ENCODE results near the gene RMDN3.

Gene RMDN3, protein sequence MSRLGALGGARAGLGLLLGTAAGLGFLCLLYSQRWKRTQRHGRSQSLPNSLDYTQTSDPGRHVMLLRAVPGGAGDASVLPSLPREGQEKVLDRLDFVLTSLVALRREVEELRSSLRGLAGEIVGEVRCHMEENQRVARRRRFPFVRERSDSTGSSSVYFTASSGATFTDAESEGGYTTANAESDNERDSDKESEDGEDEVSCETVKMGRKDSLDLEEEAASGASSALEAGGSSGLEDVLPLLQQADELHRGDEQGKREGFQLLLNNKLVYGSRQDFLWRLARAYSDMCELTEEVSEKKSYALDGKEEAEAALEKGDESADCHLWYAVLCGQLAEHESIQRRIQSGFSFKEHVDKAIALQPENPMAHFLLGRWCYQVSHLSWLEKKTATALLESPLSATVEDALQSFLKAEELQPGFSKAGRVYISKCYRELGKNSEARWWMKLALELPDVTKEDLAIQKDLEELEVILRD

DNA sequence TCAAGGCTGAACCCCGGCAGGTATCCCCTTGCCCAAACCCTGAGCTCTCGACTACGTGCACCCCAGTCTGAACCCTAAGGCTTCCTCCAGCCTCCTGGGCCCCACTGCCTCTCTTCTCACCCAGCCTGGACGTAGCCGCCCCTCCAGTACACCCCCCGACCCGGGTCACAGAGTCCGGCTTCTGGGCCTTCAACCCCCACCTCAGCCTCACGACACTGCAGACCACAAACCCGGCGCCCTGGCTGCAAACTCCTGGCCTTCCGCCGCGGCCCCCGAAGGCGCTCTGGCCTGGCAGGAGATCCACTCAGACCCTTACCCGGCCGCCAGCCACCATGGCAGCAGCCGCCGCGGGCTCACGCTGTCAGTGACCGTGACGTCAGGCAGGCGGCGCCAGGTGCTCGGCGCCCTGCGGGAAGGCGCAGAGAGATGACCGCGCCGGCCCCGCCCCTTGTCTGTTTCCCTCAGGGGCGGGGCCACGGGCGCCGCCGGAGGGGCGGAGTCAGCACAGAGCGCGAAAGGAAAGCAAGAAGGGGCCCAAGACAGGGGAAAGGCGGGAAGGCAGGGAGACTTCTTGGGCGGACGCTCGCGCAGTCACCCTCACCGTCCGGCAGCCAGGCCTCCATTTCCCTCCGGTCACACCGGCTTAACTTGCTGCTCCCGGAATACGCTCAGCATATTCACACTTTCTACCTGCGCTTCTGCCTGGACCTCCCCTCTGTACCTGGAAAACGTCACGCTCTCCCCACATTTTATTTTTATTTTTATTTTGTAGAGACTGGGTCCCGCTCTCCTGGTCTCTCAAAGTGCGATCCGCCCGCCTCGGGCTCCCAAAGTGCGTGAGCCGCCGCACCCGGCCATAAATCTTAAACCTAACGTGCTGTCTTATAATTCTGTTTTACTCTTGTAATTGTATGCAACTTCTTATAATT, at the start of gene RMDN3:
TSS of gene RMDN3 (minus strand) at position 372 of the 929 bp plus-strand sequence. CDS start 471 bp downstream, outside the sequence.
- peaks cover 29% of the 10 kb centered on the region for H3K36me3 ChIP-seq
- TF ChIP-seq, protein P1, sequence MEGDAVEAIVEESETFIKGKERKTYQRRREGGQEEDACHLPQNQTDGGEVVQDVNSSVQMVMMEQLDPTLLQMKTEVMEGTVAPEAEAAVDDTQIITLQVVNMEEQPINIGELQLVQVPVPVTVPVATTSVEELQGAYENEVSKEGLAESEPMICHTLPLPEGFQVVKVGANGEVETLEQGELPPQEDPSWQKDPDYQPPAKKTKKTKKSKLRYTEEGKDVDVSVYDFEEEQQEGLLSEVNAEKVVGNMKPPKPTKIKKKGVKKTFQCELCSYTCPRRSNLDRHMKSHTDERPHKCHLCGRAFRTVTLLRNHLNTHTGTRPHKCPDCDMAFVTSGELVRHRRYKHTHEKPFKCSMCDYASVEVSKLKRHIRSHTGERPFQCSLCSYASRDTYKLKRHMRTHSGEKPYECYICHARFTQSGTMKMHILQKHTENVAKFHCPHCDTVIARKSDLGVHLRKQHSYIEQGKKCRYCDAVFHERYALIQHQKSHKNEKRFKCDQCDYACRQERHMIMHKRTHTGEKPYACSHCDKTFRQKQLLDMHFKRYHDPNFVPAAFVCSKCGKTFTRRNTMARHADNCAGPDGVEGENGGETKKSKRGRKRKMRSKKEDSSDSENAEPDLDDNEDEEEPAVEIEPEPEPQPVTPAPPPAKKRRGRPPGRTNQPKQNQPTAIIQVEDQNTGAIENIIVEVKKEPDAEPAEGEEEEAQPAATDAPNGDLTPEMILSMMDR (IDR thresholded peaks at IDR 0.05; ENCODE audit: low read depth, low read length), result no peak
- peak within 1 kb of the TSS; percentile 91 for H3K4me3 ChIP-seq (ENCODE audit: low read depth, low read length)
- no peaks in the 10 kb centered on the region for H3K27me3 ChIP-seq (ENCODE audit: insufficient read depth, low read depth, severe bottlenecking)
- DNase-seq, result peak; percentile 92
- H3K27ac ChIP-seq, result peak within 1 kb of the TSS; percentile 96
- no peaks in the 10 kb centered on the region for H3K9me3 ChIP-seq (ENCODE audit: severe bottlenecking)

DNA sequence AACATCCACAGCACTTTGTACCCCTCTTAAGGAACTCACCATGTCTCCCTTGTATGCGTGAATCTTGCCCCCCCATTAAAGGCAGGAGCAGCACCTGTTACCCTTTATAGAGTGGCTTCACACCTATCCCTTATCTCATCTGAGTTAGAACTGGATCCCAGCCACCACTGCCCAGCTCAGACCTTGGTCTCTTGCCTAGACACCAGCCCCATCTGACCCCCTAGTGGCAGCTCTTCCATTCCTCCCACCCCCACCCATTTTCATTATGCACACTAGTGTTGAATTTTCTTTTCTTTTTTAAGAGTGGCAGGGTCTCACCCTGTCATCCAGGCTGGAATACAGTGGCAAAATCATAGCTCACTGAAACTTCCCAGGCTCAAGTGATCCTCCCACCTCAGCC, 48.6 kb upstream of the RMDN3 start:
- Histone ChIP-seq H3K4me3 (ENCODE audit: low read depth, low read length) (no peak overlapping the region), H3K36me3 (no peaks in the 10 kb centered on the region; the same call in 1 of the 2 replicates), H3K27me3 (ENCODE audit: insufficient read depth, low read depth, severe bottlenecking) (no peaks in the 10 kb centered on the region), H3K9me3 (ENCODE audit: severe bottlenecking) (no peaks in the 10 kb centered on the region), H3K27ac (no peak overlapping the region)
- no peak for DNase-seq
- TF ChIP-seq, protein P1 (IDR thresholded peaks at IDR 0.05; ENCODE audit: low read depth, low read length), result no peak

DNA sequence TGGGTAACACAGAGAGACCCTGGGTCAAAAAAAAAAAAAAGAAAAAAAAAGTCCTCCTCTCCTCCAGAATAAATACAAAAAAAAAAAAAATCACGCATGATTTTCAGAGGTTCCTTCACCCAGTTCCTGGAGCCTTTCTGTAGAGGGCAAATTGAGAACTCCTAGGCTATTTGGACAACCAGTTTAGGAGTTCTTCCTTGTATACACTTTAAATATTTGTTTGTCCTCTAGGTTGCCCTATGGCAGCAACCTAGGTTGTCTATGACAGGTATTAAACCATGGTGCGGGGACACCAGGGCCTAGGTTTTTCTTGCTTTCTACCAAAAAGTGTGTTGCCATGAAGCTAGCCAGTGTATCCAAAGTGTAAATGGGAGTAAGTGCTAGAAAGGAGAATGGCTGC, 48.0 kb upstream of the RMDN3 start:
- H3K9me3 ChIP-seq (ENCODE audit: severe bottlenecking), result no peaks in the 10 kb centered on the region
- H3K27ac ChIP-seq, result no peak overlapping the region
- H3K4me3 ChIP-seq (ENCODE audit: low read depth, low read length), result no peak overlapping the region
- no peaks in the 10 kb centered on the region for H3K27me3 ChIP-seq (ENCODE audit: insufficient read depth, low read depth, severe bottlenecking)
- DNase-seq, result no peak
- TF ChIP-seq, protein P1 (IDR thresholded peaks at IDR 0.05; ENCODE audit: low read depth, low read length), result no peak
- H3K36me3 ChIP-seq, result no peaks in the 10 kb centered on the region; the same call in 1 of the 2 replicates

DNA sequence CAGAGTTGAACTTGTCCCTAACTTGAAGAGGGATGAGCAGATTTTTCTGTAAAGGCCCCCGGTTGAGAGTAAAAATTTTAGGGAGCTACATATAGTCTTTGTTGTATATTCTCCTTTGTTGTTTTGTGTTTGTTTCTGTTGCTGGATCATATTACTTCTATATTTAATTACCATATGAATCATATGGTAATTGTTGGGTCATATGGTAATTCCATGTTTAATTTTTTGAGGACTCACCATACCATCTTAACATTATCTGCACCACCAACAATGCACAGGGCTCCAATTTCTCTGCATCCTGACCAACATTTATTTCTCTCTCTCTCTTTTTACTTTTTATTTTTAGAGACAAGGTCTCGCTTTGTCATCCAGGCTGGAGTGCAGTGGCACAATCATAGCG, 44.5 kb upstream of the RMDN3 start:
- no peak for DNase-seq

DNA sequence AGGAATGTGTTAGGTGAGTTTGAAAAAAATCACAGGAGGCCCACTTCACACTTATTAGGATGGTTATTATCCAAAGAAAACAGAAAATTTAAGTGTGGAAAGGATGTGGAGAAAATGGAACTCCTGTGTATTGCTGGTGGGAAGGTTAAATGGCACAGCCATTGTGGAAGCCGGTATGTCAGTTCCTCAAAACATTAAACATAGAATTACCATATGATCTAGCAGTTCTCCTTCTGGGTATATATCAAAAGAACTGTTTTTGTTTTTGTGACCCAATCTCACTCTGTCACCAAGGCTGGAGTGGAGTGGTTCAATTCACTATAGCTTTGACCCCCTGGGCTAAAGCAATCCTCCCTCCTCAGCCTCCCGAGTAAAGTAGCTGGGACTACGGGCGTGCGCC, 41.5 kb upstream of the RMDN3 start:
- Histone ChIP-seq H3K27ac (no peak overlapping the region), H3K36me3 (no peaks in the 10 kb centered on the region; the same call in 1 of the 2 replicates), H3K9me3 (ENCODE audit: severe bottlenecking) (no peaks in the 10 kb centered on the region), H3K27me3 (ENCODE audit: insufficient read depth, low read depth, severe bottlenecking) (no peaks in the 10 kb centered on the region), H3K4me3 (ENCODE audit: low read depth, low read length) (no peak overlapping the region)
- TF ChIP-seq, protein P1 (IDR thresholded peaks at IDR 0.05; ENCODE audit: low read depth, low read length), result no peak
- DNase-seq, result no peak

More for the DNA sequence above, 44.5 kb upstream of the RMDN3 start:
- Histone ChIP-seq H3K27me3 (ENCODE audit: insufficient read depth, low read depth, severe bottlenecking) (no peaks in the 10 kb centered on the region), H3K27ac (no peak overlapping the region), H3K4me3 (ENCODE audit: low read depth, low read length) (no peak overlapping the region), H3K9me3 (ENCODE audit: severe bottlenecking) (no peaks in the 10 kb centered on the region), H3K36me3 (no peaks in the 10 kb centered on the region)
- TF ChIP-seq, protein P1 (IDR thresholded peaks at IDR 0.05; ENCODE audit: low read depth, low read length), result no peak

Data from WERI-Rb-1 (cell line).